ENCODE data around the gene TUBGCP4.

TUBGCP4 gene

DNA sequence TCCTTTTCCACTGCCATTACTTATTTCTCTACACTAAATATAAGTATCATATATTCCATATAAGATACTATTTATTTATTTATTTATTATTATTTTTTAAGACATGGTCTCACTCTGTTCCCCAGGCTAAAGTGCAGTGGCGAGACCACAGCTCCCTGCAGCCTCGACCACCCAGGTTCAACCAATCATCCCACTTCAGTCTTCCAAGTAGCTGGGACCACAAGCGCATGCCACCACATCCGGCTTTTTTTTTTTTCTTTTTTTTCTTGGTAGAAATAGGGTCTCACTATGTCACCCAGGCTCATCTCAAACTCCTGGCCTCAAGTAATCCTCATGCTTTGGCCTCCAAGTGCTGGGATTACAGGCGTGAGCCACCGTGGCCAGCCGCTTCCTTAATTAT is 65.5 kb downstream of the TUBGCP4 start:
- DNase-seq: no peak
- no peak overlapping the region for H3K27ac ChIP-seq
- peaks cover 75% of the 10 kb centered on the region for H3K36me3 ChIP-seq
- H3K27me3 ChIP-seq (ENCODE audit: insufficient read depth, low read depth, severe bottlenecking): no peaks in the 10 kb centered on the region
- TF ChIP-seq, protein P1, sequence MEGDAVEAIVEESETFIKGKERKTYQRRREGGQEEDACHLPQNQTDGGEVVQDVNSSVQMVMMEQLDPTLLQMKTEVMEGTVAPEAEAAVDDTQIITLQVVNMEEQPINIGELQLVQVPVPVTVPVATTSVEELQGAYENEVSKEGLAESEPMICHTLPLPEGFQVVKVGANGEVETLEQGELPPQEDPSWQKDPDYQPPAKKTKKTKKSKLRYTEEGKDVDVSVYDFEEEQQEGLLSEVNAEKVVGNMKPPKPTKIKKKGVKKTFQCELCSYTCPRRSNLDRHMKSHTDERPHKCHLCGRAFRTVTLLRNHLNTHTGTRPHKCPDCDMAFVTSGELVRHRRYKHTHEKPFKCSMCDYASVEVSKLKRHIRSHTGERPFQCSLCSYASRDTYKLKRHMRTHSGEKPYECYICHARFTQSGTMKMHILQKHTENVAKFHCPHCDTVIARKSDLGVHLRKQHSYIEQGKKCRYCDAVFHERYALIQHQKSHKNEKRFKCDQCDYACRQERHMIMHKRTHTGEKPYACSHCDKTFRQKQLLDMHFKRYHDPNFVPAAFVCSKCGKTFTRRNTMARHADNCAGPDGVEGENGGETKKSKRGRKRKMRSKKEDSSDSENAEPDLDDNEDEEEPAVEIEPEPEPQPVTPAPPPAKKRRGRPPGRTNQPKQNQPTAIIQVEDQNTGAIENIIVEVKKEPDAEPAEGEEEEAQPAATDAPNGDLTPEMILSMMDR (IDR thresholded peaks at IDR 0.05; ENCODE audit: low read depth, low read length): no peak
- no peaks in the 10 kb centered on the region for H3K9me3 ChIP-seq (ENCODE audit: severe bottlenecking)
- H3K4me3 ChIP-seq (ENCODE audit: low read depth, low read length): no peak overlapping the region

DNA sequence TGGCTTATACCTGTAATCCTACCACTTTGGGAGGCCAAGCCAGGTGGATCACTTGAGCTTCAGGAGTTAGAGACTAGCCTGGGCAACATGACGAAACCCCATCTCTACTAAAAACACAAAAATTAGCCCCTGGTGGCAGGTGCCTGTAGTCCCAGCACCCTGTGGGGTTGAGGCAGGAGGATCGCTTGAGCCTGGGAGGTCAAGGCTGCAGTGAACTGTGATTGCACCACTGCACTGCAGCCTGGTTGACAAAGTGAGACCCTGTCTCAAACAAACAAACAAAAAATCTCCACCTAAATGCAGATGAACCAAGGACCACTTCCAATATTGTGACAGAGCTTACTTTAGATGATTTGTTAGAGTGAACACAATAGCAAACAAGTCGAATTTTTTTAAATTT is 68.4 kb downstream of the TUBGCP4 start:
- no peak for DNase-seq
- H3K27ac ChIP-seq: no peak overlapping the region
- H3K4me3 ChIP-seq (ENCODE audit: low read depth, low read length): no peak overlapping the region
- TF ChIP-seq, protein P1 (IDR thresholded peaks at IDR 0.05; ENCODE audit: low read depth, low read length): no peak
- peaks cover 54% of the 10 kb centered on the region for H3K36me3 ChIP-seq
- H3K9me3 ChIP-seq (ENCODE audit: severe bottlenecking): no peaks in the 10 kb centered on the region
- H3K27me3 ChIP-seq (ENCODE audit: insufficient read depth, low read depth, severe bottlenecking): no peaks in the 10 kb centered on the region

DNA sequence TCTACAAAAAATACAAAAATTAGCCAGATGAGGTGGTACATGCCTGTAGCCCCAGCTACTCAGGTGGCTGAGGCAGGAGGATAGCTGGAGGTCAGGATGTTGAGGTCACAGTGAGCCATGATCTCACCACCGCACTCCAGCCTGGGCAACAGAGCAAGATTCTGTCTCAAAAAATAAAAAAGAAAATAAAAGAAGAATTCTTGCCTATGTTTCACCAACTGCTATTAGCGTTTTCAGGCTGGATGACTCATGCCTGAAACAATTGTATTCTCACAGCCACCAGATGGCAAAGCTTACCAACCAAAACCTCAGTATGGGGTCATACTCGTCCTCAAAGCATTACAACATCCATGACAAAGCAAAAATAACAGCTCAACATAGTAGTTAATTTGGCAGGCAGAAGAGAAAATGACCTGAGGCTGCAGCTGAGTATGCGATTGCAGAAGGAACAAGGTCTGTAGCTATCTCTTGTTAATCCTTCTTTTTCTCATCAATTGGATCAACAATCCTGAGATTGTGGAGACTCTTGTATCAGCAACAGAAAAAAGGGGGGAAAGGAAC is 69.9 kb downstream of the TUBGCP4 start:
- TF ChIP-seq, protein P1 (IDR thresholded peaks at IDR 0.05; ENCODE audit: low read depth, low read length): 0 out of 2 replicates have a peak, but pooled peaks have one; percentile 11
- DNase-seq: peak; percentile 35
- peak overlapping the region; percentile 58 for H3K27ac ChIP-seq
- H3K36me3 ChIP-seq: peaks cover 55% of the 10 kb centered on the region
- no peaks in the 10 kb centered on the region for H3K9me3 ChIP-seq (ENCODE audit: severe bottlenecking)
- no peak overlapping the region for H3K4me3 ChIP-seq (ENCODE audit: low read depth, low read length)
- H3K27me3 ChIP-seq (ENCODE audit: insufficient read depth, low read depth, severe bottlenecking): no peaks in the 10 kb centered on the region

GRCh38 chr15:43441316-43441715 is 70.4 kb downstream of the TUBGCP4 start:
- no peak for DNase-seq
- Histone ChIP-seq H3K4me3 (ENCODE audit: low read depth, low read length) (no peak overlapping the region), H3K27me3 (ENCODE audit: insufficient read depth, low read depth, severe bottlenecking) (no peaks in the 10 kb centered on the region), H3K9me3 (ENCODE audit: severe bottlenecking) (no peaks in the 10 kb centered on the region), H3K36me3 (peaks cover 55% of the 10 kb centered on the region), H3K27ac (peak overlapping the region; percentile 48)
- TF ChIP-seq, protein P1 (IDR thresholded peaks at IDR 0.05; ENCODE audit: low read depth, low read length): no peak

- H3K4me3 ChIP-seq (ENCODE audit: low read depth, low read length): no peak overlapping the region
- TF ChIP-seq, protein P1 (IDR thresholded peaks at IDR 0.05; ENCODE audit: low read depth, low read length): no peak
Observed at GRCh38 chr15:43446344-43446743, 75.4 kb downstream of the TUBGCP4 start.

GRCh38 chr15:43449981-43450380 is 79.1 kb downstream of the TUBGCP4 start:
- Histone ChIP-seq H3K27ac (no peak overlapping the region), H3K4me3 (ENCODE audit: low read depth, low read length) (no peak overlapping the region), H3K27me3 (ENCODE audit: insufficient read depth, low read depth, severe bottlenecking) (no peaks in the 10 kb centered on the region), H3K9me3 (ENCODE audit: severe bottlenecking) (no peaks in the 10 kb centered on the region), H3K36me3 (peaks cover 48% of the 10 kb centered on the region)
- DNase-seq: no peak
- TF ChIP-seq, protein P1 (IDR thresholded peaks at IDR 0.05; ENCODE audit: low read depth, low read length): no peak

More at GRCh38 chr15:43446344-43446743, 75.4 kb downstream of the TUBGCP4 start:
- Histone ChIP-seq H3K36me3 (peaks cover 24% of the 10 kb centered on the region), H3K27ac (no peak overlapping the region), H3K9me3 (ENCODE audit: severe bottlenecking) (no peaks in the 10 kb centered on the region), H3K27me3 (ENCODE audit: insufficient read depth, low read depth, severe bottlenecking) (no peaks in the 10 kb centered on the region)
- no peak for DNase-seq

Data from WERI-Rb-1 (cell line).